OCI-LY3 (cell line): ENCODE data around the gene RPH3AL.

ENCODE experiments used
- H2AFZ ChIP-seq: fragments of 200-600, 300-600 bp; shearing (Covaris generic); 2 replicates; pipeline ENCODE4 v1.6.0; 2014; ENCODE audit warnings: antibody characterized with exemption, low read depth, low read length
- H3K27ac ChIP-seq: fragments of 200-600, 300-600 bp; sonication (generic); 2 replicates; pipeline ENCODE4 v1.5.1; 2014; ENCODE audit warnings: mild to moderate bottlenecking, low read length, moderate library complexity, mixed read lengths
- H3K27me3 ChIP-seq: fragments of 200-600, 300-600 bp; sonication (generic); 2 replicates; pipeline ENCODE4 v1.6.1; 2014; ENCODE audit warnings: low read depth, low read length, mixed read lengths
- H3K36me3 ChIP-seq: fragments of 200-600, 300-600 bp; sonication (generic); replicated peaks from 2 replicates; pipeline ENCODE3; 2014; ENCODE audit warnings: low read depth, low read length, mixed read lengths
- H3K4me1 ChIP-seq: fragments of 300-600, 200-600 bp; sonication (generic); 2 replicates; pipeline ENCODE4 v1.6.1; 2014; ENCODE audit warnings: low read length, mixed read lengths
- H3K4me2 ChIP-seq: fragments of 200-600, 300-600 bp; sonication (generic); 2 replicates; pipeline ENCODE4 v1.6.1; 2014; ENCODE audit warnings: low read length, mixed read lengths
- H3K4me3 ChIP-seq: fragments of 300-600, 200-600 bp; sonication (generic); 2 replicates; pipeline ENCODE4 v1.5.1; 2014; ENCODE audit warnings: antibody characterized with exemption, mild to moderate bottlenecking, low read length, moderate library complexity
- H3K79me2 ChIP-seq: fragments of 300-600, 200-600 bp; shearing (Covaris generic); 2 replicates; pipeline ENCODE4 v1.6.1; 2014; ENCODE audit warnings: mild to moderate bottlenecking, low read length, mixed read lengths
- H3K9ac ChIP-seq: fragments of 300-600, 200-600 bp; shearing (Covaris generic); 2 replicates; pipeline ENCODE4 v1.6.0; 2014; ENCODE audit warnings: mild to moderate bottlenecking, low read length, moderate library complexity
- H3K9me3 ChIP-seq: fragments of 200-600, 300-600 bp; shearing (Covaris generic); 2 replicates; pipeline ENCODE4 v1.6.1; 2014; ENCODE audit warnings: low read length, mixed read lengths; ENCODE audit not compliant: insufficient read depth
- H4K20me1 ChIP-seq: fragments of 200-600, 300-600 bp; sonication (generic); 2 replicates; pipeline ENCODE4 v1.6.1; 2016; ENCODE audit warnings: low read length, mixed read lengths; ENCODE audit not compliant: insufficient read depth
- EZH2phosphoT487 ChIP-seq: fragments of 200-600 bp; shearing (Covaris generic); IDR thresholded peaks from 2 replicates; pipeline ENCODE4 v1.6.1; 2018; ENCODE audit warnings: antibody characterized with exemption, mixed run types, low read depth
- TF ChIP-seq, protein P1 (sequence below): fragments of 200-600, 300-600 bp; sonication (generic); IDR thresholded peaks from 2 replicates; pipeline ENCODE4 v1.5.1; 2014; ENCODE audit warnings: antibody characterized with exemption, low read length, low read depth

The RPH3AL gene

DNA sequence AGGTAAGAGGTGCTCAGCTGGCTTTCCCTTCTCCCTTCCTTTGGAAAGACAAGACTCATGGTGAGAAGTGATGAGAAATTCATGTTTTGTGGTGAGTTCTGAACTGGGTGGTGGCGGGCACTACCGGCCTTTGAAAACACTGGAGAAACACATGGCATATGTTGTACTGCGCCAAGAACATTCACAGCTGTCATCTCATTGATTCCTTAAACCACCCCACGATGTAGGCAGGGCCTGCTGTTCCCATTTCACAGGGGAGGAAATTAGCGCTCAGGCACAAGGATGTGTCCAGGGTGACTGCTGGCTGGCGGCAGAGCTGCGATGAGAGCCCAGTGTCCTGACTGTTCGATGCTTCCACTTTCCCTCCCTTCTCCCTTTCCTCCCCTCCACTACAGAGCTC, 169.6 kb downstream of the RPH3AL start:
- no peaks in the 10 kb centered on the region for H4K20me1 ChIP-seq
- no peaks in the 10 kb centered on the region for H3K27me3 ChIP-seq
- H3K4me2 ChIP-seq, result no peak overlapping the region
- H3K4me1 ChIP-seq, result peaks cover 31% of the 10 kb centered on the region
- H3K9ac ChIP-seq, result no peak overlapping the region
- no peak overlapping the region for H3K4me3 ChIP-seq
- no peak overlapping the region for H2AFZ ChIP-seq
- no peaks in the 10 kb centered on the region for H3K36me3 ChIP-seq
- no peaks in the 10 kb centered on the region for H3K79me2 ChIP-seq
- no peaks in the 10 kb centered on the region for H3K9me3 ChIP-seq
- TF ChIP-seq, protein P1, sequence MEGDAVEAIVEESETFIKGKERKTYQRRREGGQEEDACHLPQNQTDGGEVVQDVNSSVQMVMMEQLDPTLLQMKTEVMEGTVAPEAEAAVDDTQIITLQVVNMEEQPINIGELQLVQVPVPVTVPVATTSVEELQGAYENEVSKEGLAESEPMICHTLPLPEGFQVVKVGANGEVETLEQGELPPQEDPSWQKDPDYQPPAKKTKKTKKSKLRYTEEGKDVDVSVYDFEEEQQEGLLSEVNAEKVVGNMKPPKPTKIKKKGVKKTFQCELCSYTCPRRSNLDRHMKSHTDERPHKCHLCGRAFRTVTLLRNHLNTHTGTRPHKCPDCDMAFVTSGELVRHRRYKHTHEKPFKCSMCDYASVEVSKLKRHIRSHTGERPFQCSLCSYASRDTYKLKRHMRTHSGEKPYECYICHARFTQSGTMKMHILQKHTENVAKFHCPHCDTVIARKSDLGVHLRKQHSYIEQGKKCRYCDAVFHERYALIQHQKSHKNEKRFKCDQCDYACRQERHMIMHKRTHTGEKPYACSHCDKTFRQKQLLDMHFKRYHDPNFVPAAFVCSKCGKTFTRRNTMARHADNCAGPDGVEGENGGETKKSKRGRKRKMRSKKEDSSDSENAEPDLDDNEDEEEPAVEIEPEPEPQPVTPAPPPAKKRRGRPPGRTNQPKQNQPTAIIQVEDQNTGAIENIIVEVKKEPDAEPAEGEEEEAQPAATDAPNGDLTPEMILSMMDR, result no peak
- TF ChIP-seq EZH2phosphoT487, result no peak
- H3K27ac ChIP-seq, result no peak overlapping the region

DNA sequence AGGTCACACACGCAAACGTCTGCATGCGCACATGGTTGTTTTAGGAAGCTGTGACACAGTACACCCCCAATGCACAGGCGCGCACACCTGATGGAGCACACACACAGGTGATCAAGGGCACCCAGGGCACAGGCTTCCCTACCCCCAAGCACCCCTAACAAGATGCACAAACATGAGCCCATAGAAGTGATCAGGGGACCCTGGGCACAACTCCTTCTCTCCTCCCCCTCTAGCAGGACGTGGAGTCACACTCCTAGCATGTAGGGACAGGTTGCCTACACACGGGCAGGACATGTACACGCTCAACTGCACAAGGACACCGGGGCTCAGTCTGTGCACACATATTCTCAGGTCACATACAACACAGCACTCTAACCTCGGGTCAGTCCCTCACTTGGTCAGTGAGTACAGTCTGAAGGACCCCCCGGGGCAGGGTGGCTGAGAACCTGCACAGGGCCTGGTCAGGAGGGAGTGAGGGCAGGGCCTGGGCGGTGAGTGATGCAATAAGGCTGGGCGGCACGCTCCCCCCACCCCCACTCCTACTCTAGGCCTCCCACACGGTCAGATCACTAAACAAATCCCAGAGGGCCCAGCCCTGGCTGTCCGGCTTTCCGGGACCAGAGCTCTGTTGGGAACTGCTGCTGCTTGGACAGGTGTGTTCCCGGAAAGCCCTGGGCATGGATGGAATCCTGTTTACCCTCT, 170.4 kb downstream of the RPH3AL start:
- Histone ChIP-seq H4K20me1 (no peaks in the 10 kb centered on the region), H3K4me1 (peaks cover 26% of the 10 kb centered on the region), H3K36me3 (no peaks in the 10 kb centered on the region), H3K27ac (no peak overlapping the region), H3K9ac (no peak overlapping the region), H2AFZ (no peak overlapping the region), H3K9me3 (no peaks in the 10 kb centered on the region), H3K79me2 (no peaks in the 10 kb centered on the region), H3K4me2 (no peak overlapping the region), H3K27me3 (no peaks in the 10 kb centered on the region), H3K4me3 (no peak overlapping the region)
- TF ChIP-seq EZH2phosphoT487, result no peak
- TF ChIP-seq, protein P1, result no peak

DNA sequence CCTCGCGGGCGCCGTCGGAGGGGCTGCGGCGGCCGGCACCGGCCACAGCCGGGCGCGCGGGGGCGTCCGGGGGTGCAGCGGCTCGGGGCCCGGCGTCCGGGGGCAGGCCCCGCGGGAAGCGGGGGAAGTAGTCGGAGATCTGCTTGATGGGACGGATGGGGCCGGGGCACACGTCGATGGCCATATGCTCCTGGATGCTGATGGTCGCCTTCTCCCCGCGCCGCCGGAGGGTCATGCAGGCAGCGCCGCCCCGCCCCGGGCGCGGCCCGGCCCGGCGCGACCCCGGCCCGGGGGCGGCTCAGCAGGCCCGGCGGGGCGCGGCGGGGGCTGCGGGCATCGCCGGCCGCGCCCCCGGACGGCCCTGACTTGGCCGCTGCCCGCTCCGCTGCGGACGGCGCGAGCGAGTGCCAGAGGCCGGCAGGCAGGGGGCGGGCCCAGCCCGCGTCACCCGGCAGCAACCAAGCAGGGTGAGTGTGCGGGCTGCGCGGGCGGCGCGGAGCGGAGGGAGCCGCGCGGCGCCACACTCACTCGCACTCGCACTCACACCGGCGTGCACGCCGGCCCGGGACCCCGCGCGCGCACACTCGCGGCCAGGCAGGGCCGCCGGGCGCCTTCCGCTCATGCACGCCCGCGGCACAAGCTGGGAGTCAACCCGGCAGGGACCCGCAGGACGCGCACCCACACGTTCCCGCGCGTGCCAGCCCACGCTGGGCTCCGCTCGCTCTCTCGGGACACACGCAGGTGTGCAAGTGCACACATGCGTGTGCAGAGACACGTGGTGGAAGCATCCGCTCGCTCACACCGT, 171.2 kb downstream of the RPH3AL start, which contains the start of gene DOC2B:
Gene DOC2B (minus strand): TSS at position 406 of the 805 bp plus-strand sequence. CDS start 171 bp downstream, at position 235.
- H4K20me1 ChIP-seq, result no peaks in the 10 kb centered on the region
- H3K4me1 ChIP-seq, result peaks cover 18% of the 10 kb centered on the region
- H3K9ac ChIP-seq, result no peak within 1 kb of the TSS
- H3K36me3 ChIP-seq, result no peaks in the 10 kb centered on the region
- H3K79me2 ChIP-seq, result no peaks in the 10 kb centered on the region
- TF ChIP-seq, protein P1, result no peak
- no peak for TF ChIP-seq EZH2phosphoT487
- H3K9me3 ChIP-seq, result no peaks in the 10 kb centered on the region
- H3K27me3 ChIP-seq, result no peaks in the 10 kb centered on the region
- H3K4me3 ChIP-seq, result no peak within 1 kb of the TSS
- no peak within 1 kb of the TSS for H2AFZ ChIP-seq
- H3K27ac ChIP-seq, result no peak within 1 kb of the TSS
- H3K4me2 ChIP-seq, result no peak within 1 kb of the TSS
